Activated CD4-positive, alpha-beta T cell treated with anti-CD3 and anti-CD28 coated beads, Interleukin-2, amount 50 U/mL, for 48 hours (primary cell): Measurements from ENCODE around the gene EIF3I.

Experiments used
- DNase-seq, 2 experiments: peaks; one replicate each; pipeline ENCODE4 v3.0.0-alpha.2; 2020

The EIF3I gene

DNA sequence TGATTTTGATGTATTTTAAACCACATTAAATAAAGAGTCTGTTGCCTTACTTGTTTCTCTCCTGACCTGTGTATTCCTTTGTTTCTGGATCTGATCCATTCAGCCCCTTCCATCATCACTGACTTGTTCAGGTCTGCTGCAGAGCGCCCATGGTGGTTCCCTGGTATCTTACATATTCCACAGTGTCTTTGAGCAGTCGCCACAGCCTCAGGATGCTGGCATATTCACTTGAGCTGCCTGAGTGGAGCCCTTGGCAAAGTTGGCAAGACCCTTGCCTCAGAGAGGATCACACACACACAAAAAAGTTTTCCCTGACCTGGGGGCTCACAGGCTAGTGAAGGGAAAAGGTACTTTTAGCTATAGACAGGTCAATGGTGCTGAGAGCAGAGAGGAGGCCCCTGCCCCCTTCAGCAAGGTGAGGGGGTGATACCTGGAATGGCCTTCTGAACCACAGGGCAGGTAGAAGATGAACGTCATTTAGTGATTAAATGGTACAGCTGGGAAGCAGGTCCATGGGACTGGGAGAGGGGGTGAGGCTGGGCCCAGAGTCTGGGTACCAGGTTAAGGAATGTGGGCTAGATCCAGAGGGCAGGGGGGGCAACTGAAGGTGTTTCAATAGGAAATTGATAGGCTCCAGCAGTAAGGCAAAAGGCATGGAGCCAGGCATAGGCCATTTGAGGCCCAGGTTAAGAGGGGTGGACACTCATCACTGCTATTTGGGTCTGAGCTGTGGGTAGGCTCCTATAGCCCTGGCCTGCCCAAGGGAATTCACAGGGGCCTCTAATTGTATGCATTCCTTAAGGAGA lies 23.8 kb upstream of the EIF3I start:
- DNase-seq, result no peak

- DNase-seq, result no peak
These were observed 23.0 kb upstream of the EIF3I start for GRCh38 chr1:32199043-32199716.

DNA sequence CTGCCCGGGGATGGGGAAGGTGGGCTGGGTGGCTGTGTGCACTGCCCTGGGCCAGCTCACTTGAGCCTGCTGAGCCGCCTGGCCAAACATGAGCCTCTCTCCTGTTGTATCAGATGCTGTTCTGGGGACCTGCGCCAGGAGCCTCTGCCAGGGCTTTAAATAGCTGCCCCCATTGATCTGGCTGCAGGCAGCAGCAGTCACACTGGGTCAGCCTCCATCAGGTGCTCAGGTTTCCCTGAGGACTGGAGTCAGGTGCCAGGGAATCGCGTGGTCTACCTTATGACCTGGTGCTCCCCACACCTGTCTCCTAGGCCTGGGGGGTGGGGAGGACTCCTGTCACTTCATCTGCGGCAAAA lies 22.5 kb upstream of the EIF3I start:
- DNase-seq, result no peak

DNA sequence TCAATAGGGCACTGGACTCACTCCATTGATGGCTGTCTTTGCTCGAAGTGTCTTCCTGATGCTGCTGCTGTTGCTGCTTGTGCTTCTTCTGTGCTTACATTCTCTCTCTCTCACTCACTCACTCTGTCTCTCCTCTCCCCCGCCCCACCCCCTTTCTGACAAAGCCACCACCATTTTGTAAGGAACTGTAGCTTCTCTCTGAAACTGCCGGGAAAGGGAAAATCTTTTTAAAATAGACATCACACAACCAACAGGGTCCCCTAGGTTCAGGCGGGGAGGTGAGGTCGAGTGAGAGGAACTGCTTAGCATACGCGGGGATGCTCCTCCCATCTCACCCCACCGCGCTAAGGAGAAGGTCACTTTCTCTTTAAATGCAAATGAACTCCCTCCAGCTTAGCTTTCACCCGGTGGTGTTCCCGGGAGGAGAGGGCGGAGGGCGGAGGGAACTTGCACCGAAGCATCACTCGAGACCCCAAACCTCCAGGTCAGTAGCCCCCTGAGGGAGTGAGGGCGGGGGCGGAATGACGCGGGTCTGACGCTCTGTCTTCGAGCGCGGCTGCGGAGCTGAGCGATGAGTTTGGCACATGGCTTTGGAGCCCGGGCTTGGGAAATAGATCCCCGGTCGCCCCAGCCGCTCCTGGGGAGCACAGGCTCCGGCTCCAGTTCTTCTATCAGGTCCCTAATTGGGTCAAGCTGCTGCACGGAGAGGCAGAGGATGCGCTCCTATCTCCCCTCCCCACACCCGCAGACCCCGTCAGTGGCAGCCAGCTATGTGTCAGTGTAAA lies 21.8 kb upstream of the EIF3I start, which contains the start of gene CCDC28B:
Gene CCDC28B, plus strand, starts transcription at position 370 of the 785 bp plus-strand sequence. CDS start 1,341 bp downstream, outside the sequence.
- peak; percentile 46 to 57 for DNase-seq

GRCh38 chr1:32201011-32201855 lies 21.0 kb upstream of the EIF3I start:
- peak; percentile 86 to 87 for DNase-seq

DNA sequence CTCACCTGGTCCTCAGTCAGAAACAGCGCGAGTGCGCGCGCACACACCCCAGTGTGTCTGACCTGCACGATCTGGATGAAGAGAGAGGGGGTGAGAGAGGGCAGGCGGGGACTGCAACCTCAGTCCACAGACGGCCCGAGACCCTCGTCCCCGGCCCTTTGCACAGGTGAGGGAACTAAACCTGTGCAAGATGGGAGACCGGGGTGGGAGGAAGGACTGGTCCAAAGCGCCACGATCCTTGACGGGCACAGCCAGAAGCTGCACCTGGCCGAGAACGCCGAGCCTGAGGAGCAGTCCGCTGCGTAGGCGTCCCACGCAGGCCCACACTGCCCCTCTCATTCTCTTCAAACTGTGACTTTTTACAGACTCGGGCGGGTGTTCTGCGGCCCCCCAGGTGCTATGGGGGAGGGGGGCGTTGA lies 17.3 kb upstream of the EIF3I start:
- no peak for DNase-seq

GRCh38 chr1:32205401-32206370 lies 16.5 kb upstream of the EIF3I start, which contains the start of gene IQCC:
Gene IQCC, plus strand, starts transcription at chr1:32205671. Its CDS starts 11 bp downstream, at chr1:32205682.
- DNase-seq, result peak; percentile 85 to 89

DNA sequence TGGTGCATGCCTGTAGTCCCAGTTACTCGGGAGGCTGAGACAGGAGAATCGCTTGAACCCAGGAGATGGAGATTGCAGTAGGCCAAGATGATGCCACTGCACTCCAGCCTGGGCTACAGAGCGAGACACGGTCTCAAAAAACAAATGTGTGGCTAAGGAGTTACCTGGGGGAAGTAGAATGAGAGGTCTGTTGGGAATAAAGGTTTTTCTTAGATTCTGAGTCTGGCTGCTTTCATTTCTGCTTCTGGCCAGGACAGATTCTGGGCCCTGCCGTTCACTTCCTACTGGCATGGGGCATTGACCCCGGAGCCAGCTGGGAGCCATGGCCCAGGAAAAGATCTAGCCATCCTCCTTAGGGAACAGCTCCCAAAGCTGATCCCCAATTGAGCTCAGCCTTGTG lies 13.7 kb upstream of the EIF3I start:
- DNase-seq, result no peak

GRCh38 chr1:32208891-32209328 lies 13.3 kb upstream of the EIF3I start, which contains the start of gene DCDC2B:
Gene DCDC2B, plus strand, starts transcription at chr1:32209089. Its CDS starts 5 bp downstream, at chr1:32209094.
- DNase-seq, result no peak

DNA sequence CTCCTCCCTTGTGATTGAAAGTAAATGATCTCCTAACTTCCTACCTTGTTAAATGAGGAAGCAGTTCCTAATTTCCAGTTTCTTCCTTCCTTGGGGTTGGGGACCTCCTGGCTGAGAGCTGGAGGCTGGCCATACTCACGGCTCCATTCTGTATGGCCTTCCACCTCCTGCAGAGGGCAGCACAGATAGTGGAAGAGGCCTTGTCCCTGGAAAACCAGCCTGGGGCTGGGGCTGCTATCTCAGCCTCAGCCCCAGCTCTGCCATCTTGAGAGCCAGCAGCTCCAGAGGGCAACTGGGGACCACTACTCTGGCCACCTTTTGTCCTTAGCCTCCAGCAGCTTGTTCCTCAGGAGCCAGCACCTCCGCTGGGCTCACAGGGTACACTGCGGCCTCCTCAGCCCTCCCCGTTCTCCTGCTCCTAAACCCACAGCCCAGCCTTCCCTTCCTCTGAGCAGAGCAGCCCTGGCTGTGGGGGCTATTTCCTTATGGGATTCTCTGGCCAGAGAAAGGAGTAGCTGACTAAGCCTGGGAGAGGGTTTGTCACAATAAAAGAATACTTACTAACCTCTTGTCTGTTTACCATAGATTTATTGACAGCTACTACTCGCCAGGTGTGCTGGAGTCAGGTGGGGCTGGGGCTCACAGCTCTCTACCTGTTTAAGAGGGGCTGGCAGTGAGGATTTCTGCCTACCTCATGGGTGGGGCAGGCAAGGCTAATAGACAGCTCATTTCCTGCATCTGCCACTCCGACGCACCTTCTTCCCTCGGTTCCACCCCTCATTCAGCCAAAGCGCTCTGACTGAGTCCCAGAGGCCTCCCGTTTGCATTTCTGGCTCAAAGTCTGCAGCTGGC lies 6.4 kb upstream of the EIF3I start:
- peak; percentile 63 to 74 for DNase-seq

DNA sequence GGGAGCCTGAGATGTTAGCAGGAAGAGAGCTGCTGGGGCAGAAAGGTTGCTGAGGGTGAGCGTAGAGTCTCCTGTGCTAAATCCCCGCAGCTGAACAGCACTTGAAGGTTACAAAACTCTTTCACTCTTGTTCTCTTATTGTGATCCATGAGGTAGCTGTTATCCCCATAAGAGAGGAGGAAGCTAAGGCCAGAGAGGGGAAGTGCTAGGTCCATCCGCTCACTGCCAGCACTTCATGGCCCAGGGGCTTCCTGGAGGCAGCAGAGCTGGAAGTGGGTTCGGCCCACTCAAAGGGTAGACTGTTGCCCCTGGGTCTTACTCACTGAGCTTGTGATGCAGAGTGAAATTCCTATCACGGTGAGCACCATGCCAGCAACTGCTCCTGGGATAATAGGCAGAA lies 5.6 kb upstream of the EIF3I start:
- DNase-seq, result no peak

DNA sequence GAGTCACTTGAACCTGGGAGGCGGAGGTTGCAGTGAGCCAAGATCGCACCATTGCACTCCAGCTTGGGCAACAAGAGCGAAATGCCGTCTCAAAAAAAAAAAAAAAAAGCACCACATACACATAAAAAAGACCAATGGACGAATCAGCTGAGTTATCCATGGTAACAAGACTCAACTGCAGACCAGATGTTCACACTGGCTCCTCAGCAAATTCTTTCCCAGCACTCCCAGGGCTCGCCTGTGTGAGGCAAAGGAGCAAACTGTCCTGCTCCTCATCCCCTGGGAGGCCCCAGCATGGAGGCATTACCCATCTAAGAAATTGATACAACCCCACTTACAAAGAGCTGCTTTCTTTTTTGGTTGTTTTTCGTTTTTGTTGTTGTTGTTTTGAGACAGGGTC lies 3.2 kb upstream of the EIF3I start:
- no peak for DNase-seq

DNA sequence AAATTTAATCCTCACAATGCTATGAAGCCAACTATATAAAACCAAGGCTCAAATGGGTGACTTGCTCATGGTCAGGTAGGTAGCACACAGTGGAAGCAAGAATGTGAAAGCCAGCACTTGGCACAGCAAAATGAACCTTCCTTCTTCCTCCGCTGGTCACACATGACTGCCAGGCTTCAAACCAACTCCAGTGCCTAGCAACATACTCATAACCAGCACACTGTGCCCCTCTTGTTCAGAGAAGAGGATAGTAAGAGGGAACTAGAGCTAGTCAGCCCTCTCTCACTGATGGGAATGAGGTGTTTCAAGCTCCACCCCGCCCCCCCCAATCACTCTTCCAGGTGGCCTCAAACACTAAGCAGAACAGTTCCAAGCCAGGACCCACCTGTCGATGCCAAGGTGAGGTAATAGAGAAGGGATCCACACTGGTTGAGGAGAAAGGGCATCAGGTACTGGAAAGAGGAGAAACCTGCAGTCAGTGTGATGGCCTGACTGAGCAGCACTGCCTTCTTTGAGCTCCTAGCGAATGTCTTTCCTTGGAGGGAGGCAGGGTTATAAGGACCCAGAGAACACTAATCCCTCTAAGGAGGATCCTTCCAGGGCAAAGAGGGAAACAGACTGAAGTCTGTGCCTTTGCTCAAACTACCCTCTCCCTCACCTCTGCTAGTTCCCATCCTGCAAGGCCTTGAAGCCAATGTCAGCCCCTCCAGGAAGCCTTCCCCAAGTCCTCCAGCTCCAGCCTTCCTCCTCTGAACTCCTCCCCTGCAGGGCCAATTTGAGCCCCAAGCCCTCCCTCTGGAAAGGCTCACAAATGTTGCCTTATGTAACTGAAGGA lies 1.2 kb upstream of the EIF3I start:
- DNase-seq, result no peak

GRCh38 chr1:32221581-32221979 lies 627 bp upstream of the EIF3I start:
- DNase-seq, result no peak

- DNase-seq, result no peak
These were observed 1.5 kb downstream of the EIF3I start for GRCh38 chr1:32223683-32224082.

GRCh38 chr1:32224285-32224684 lies 2.1 kb downstream of the EIF3I start:
- DNase-seq, result no peak

- no peak for DNase-seq
These were observed 6.6 kb downstream of the EIF3I start for GRCh38 chr1:32228771-32229170.

DNA sequence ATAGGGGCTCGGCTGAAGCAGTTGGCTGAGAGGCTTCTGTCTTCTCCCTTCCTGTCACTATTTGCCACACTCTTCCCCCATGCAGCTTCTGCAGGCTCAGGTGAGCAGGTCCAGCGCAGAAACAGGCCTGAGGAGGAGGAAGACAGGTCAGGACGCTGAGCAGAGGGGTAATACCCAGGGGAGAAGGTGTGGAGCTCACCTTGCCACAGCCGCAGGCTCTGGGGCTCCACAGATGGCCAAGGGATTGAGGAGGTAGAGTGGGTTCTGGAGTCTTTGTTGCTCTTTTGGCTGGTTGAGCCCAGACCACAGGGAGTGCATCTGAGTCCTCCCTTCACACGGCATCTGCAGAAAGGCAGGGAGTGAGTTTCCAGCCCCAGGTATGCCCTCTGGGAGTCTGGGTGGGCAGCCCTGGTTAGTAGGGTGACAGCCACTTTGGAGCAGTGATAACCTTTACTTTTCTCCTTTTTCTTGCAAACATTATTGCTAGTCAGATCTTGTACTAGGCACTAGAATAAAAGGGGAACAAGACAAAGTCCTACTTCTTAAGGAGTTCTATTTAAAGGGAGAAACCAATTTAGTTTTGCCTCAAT lies 9.7 kb downstream of the EIF3I start:
- DNase-seq, result no peak
